SJSA1 (cell line): ENCODE measurements around the gene PDPK1. TPM values are rescaled to one million over a fixed set of nuclear protein-coding genes. Genes with fewer than 3 reads are reported as not detected.

ENCODE experiments used
- DNase-seq, 2 experiments: peaks; one replicate each; pipeline ENCODE4 v3.0.0-alpha.2; 2015 to 2020; ENCODE audit warnings: low spot score in 2 of 2, low read depth in 1 of 2
- H3K27ac ChIP-seq: fragments of 250-450 bp; sonication (Bioruptor Pico); 2 replicates; pipeline ENCODE4 v1.5.1; 2020; ENCODE audit warnings: mild to moderate bottlenecking, moderate library complexity
- H3K27me3 ChIP-seq: fragments of 250-450 bp; sonication (Bioruptor Pico); replicated peaks from 2 replicates; pipeline ENCODE4 v1.5.1; 2020; ENCODE audit warnings: mild to moderate bottlenecking, moderate library complexity
- H3K36me3 ChIP-seq: fragments of 250-450 bp; sonication (Bioruptor Pico); 2 replicates; pipeline ENCODE4 v1.5.1; 2020; ENCODE audit warnings: mild to moderate bottlenecking
- H3K4me1 ChIP-seq: fragments of 250-450 bp; sonication (Bioruptor Pico); replicated peaks from 2 replicates; pipeline ENCODE4 v1.6.1; 2021; ENCODE audit warnings: mild to moderate bottlenecking
- H3K4me3 ChIP-seq: fragments of 250-450 bp; sonication (Bioruptor Pico); 2 replicates; pipeline ENCODE4 v1.5.1; 2020; ENCODE audit warnings: mild to moderate bottlenecking
- H3K9me3 ChIP-seq: fragments of 250-450 bp; sonication (Bioruptor Pico); replicated peaks from 2 replicates; pipeline ENCODE4 v1.5.1; 2020; ENCODE audit warnings: mild to moderate bottlenecking
- total RNA-seq: library from RNA; depleted of rRNA; stranded (reverse); fragments of >200 nt; shearing (Covaris generic); gene quantifications from 2 replicates; pipeline ENCODE4 v1.2.3, GENCODE V29; 2014

The PDPK1 gene
- total RNA-seq, 1 experiment from 2014 or later: 20.3 TPM

DNA sequence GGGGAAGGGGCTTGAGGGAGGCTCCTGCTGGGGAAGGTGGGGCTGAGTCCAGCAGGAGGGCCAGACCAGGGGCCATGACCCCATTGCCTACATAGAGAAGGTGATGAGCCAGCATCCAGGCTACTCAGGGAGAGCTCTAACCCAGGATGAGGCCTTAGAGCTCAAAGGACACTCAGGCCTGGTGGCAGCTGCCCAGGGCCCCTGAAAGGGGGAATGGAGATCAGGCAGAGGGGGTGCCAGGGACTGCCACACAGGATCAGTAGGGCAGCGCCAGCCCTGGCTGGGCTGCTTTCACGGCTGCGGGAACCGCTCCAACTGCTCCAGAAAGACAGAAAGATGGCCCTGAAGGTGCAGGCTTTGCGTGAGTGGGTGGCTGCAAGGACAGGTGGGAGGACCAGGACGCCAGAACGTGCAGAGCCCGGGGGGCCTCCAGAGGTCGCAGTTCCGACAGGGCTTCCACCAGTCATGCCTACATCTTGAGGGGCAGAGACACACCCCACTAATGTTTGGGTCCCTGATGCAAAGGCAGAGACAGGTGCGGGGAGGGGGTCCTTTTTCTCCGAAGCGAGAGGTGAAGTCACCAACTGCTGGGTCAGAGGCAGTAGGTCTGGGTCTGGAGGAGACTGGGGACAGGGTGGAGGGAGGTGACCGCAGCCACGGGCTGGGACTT is 25.0 kb upstream of the PDPK1 start:
- Histone ChIP-seq H3K9me3 (no peaks in the 10 kb centered on the region; the same call in 1 of the 2 replicates), H3K4me1 (peaks cover 30% of the 10 kb centered on the region), H3K4me3 (peak overlapping the region; percentile 96), H3K36me3 (peaks cover 27% of the 10 kb centered on the region), H3K27ac (no peak overlapping the region), H3K27me3 (no peaks in the 10 kb centered on the region)
- no peak for DNase-seq

- Histone ChIP-seq H3K9me3 (no peaks in the 10 kb centered on the region; the same call in 1 of the 2 replicates), H3K4me1 (peaks cover 30% of the 10 kb centered on the region), H3K27me3 (no peaks in the 10 kb centered on the region), H3K36me3 (peaks cover 27% of the 10 kb centered on the region), H3K27ac (peak within 1 kb of the TSS; percentile 98), H3K4me3 (peak within 1 kb of the TSS; percentile 96)
- DNase-seq: peak; percentile 70 to 89
These were observed 24.2 kb upstream of the PDPK1 start, which contains the start of gene ATP6V0C for GRCh38 chr16:2513405-2514332. ATP6V0C (plus strand) TSS chr16:2513952; CDS start chr16:2514104, 152 bp downstream.

DNA sequence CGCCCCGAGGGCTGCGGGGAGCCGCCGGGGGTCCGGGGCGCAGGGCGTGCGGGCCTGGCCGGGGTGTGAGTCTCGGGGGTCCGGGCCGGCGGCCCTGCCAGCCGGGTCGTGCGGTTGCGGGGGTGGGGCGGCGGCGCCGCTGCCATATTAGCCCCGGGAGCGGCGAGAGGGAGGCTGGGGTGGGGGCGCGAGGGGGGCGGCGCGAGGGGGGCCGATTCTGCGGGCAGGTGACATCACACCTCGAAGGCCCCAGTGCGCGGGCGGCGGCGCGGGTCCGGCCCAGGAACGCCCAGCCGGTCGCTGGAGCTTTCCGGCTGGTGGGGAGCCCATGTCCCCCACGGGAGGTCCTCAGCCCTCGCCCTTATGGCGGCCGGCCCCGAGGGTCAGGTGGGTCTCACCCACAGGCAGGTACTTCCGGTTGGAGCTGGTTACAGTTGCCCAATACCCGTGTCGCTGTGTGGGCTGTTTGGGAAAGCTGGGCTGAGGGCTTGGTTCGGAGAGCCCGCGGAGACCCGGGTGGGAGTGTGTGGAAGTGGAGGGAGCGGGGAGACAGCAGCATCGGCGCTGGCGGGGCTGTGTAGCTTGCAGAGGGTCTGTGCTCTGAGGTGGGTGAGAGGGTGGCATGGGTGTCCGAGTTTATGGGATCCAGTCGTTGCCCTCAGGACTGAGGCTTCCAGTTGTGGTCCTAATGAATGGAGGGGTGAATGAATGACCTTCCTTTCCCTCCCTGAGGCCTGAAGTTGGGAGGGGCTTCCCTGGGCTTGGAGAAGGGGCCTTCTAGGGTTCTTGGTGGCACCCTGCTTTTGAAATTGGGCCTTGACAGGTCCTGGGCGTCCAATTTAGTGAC is 23.3 kb upstream of the PDPK1 start:
- Histone ChIP-seq H3K27me3 (no peaks in the 10 kb centered on the region), H3K27ac (peak overlapping the region; percentile 98), H3K36me3 (peaks cover 36% of the 10 kb centered on the region), H3K4me1 (peaks cover 37% of the 10 kb centered on the region), H3K9me3 (no peaks in the 10 kb centered on the region; the same call in 1 of the 2 replicates), H3K4me3 (peak overlapping the region; percentile 96)
- DNase-seq: peak in 1 of 2 experiments; percentile 44

DNA sequence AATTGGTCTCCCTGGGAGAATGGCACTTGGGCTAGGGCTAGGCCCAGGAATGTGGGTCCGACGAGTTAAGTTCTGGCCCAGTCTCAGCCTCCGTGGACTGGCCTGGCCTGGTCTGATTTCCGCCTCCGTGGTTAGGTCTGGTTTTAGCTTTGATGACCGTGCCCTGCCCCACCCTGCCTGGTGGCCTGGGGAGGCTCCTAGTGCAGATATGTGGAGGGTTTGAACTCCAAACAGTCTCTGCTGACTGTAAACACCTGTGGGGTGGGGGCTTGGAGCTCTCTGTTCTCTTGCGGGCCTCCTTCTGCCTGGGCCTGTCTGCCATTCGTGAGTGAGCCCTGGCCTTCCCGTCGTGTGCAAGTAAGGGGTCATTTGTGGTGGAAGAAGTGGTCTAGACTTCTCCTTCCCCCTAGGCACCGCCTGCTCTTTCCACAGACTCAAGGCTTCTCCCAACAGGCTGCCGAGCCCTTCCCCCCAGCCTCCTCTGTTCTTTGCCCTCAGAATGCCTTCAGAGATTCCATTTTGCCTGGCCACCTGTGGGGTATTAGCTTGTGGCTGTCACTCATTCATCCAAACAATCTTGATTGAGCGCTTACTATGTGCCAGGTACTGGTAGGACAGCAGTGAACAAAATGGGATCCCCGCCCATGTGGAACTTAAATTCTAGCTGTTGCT is 22.5 kb upstream of the PDPK1 start:
- Histone ChIP-seq H3K4me1 (peaks cover 41% of the 10 kb centered on the region), H3K27ac (0 out of 2 replicates have a peak overlapping the region, but pooled peaks have one; percentile 48)

DNA sequence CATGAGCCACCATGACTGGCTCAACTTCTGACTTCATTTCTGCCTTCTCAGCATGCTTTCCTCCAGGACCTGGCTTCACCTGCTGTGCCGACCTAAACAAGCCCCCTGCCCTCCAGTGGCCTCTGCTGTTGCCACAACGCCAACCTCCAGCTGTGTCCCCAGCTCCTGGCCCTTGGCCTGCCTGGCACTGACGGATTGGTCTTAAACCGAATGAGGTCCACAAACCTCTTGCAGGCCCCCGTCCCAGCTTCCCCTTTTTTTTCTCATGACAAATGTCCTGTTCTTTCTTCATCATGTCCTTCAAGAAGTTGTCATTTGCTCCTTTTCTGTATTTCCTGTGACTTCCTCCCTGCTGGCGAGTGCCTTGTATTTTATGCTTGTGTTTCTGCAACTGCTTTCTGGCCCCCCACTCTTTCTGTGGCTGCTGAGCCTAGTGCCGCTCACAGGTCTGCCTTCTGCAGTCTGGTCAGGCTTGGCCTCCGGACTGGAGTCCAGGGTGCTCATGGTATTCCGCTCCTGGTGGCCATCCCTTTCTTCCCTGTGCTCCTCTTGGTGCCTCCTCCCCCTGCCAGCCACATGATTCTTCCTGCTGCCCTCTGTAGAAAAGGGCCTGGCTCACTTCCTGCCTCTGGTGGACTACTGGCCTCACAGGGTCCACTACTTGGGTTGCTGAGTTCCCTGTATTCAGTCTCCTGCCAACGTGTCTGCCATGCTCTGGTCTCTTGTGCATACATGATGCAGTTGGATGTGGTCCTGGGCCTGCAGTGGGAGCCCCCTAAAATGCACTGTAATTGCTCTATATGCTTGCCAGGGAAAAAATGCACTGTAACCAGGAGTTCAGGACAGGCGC is 21.2 kb upstream of the PDPK1 start:
- no peaks in the 10 kb centered on the region; the same call in 1 of the 2 replicates for H3K9me3 ChIP-seq
- H3K4me3 ChIP-seq: no peak overlapping the region
- no peaks in the 10 kb centered on the region for H3K27me3 ChIP-seq
- DNase-seq: peak in 1 of 2 experiments; percentile 45
- H3K27ac ChIP-seq: no peak overlapping the region
- H3K36me3 ChIP-seq: peaks cover 45% of the 10 kb centered on the region
- H3K4me1 ChIP-seq: peaks cover 43% of the 10 kb centered on the region

More for the DNA sequence above, 22.5 kb upstream of the PDPK1 start:
- no peaks in the 10 kb centered on the region for H3K27me3 ChIP-seq
- H3K9me3 ChIP-seq: no peaks in the 10 kb centered on the region; the same call in 1 of the 2 replicates
- peaks cover 37% of the 10 kb centered on the region for H3K36me3 ChIP-seq
- H3K4me3 ChIP-seq: peak overlapping the region; percentile 96
- DNase-seq: peak in 1 of 2 experiments; percentile 45

DNA sequence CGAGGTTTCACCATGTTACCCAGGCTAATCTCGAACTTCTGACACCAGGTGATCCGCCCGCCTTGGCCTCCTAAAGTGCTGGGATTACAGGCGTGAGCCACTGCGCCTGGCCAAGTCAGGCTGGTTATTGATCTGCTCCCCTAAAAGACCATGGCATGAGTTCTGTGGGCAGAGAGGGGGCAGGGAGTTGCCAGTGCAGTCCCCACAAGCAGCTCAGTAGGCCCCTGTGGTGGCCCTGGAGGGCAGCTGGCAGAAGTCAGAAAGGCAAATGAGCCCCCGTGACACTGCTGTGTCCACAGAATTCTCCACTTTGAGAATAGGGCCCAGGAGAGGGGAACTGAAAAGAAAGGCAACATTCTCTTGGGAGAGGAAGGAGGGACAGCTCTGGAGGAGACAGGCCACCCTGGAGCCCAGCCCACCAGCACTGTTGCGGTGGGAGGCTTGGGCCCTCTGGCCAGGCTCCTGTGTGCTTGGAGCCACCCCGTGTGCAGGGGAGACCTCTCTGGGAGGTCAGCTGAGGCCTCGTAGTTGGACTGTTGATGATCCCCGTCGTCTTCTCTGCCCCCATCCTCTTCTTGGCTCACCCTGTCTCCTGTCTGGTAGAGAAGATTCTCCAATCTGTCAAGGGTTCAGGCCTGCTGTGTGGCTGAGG is 19.7 kb upstream of the PDPK1 start:
- no peak for DNase-seq
- no peak overlapping the region for H3K27ac ChIP-seq
- H3K36me3 ChIP-seq: peaks cover 53% of the 10 kb centered on the region
- no peaks in the 10 kb centered on the region for H3K27me3 ChIP-seq
- peaks cover 42% of the 10 kb centered on the region for H3K4me1 ChIP-seq
- no peaks in the 10 kb centered on the region; the same call in 1 of the 2 replicates for H3K9me3 ChIP-seq
- H3K4me3 ChIP-seq: no peak overlapping the region

GRCh38 chr16:2518823-2519710 is 18.8 kb upstream of the PDPK1 start:
- Histone ChIP-seq H3K27ac (no peak overlapping the region), H3K36me3 (peaks cover 57% of the 10 kb centered on the region), H3K27me3 (no peaks in the 10 kb centered on the region), H3K4me1 (peaks cover 36% of the 10 kb centered on the region), H3K9me3 (no peaks in the 10 kb centered on the region), H3K4me3 (no peak overlapping the region)
- peak in 1 of 2 experiments; percentile 43 for DNase-seq

- no peaks in the 10 kb centered on the region for H3K27me3 ChIP-seq
- DNase-seq: no peak
- no peak overlapping the region for H3K27ac ChIP-seq
- H3K4me1 ChIP-seq: peaks cover 33% of the 10 kb centered on the region
- peak overlapping the region; percentile 60 for H3K4me3 ChIP-seq
- peaks cover 58% of the 10 kb centered on the region for H3K36me3 ChIP-seq
- no peaks in the 10 kb centered on the region for H3K9me3 ChIP-seq
These were observed 18.1 kb upstream of the PDPK1 start for GRCh38 chr16:2519711-2520080.

DNA sequence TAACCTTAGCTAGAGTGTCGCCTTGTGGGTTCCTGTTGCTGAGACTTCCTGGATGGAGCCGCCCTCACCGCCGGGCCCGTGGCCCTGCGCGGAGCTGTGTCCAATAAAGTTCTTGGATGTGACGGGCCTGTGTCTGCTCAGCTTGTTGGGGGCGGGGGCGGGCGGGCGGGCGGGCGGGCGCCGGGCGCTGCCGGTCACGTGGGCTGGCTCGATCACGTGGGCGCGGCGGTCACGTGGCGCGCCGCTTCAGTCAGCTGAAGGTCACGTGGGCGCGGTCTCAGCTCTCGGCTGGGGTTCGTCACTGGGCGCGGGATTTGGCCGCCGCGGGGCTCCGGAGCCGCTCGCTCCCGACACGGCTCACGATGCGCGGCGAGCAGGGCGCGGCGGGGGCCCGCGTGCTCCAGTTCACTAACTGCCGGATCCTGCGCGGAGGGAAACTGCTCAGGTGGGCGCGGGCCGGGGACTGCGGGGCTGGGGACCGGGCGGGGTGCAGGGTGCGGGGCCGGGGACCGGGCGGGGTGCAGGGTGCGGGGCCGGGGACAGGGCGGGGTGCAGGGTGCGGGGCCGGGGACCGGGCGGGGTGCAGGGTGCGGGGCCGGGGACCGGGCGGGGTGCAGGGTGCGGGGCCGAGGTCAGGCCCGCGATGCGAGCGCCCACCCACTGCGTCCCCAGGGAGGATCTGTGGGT is 17.6 kb upstream of the PDPK1 start, which contains the start of gene AMDHD2:
TSS of gene AMDHD2 (plus strand) at position 275 of the 687 bp plus-strand sequence. CDS start at position 363, 88 bp downstream.
- peaks cover 28% of the 10 kb centered on the region for H3K4me1 ChIP-seq
- peak within 1 kb of the TSS; percentile 60 for H3K4me3 ChIP-seq
- H3K36me3 ChIP-seq: peaks cover 61% of the 10 kb centered on the region
- no peaks in the 10 kb centered on the region for H3K9me3 ChIP-seq
- DNase-seq: peak; percentile 55 to 90
- no peak within 1 kb of the TSS; the same call in 1 of the 2 replicates for H3K27ac ChIP-seq
- H3K27me3 ChIP-seq: no peaks in the 10 kb centered on the region

GRCh38 chr16:2520784-2521531 is 16.9 kb upstream of the PDPK1 start:
- peaks cover 62% of the 10 kb centered on the region for H3K36me3 ChIP-seq
- peak in 1 of 2 experiments; percentile 46 for DNase-seq

More at GRCh38 chr16:2520784-2521531, 16.9 kb upstream of the PDPK1 start:
- H3K4me1 ChIP-seq: peaks cover 23% of the 10 kb centered on the region
- no peaks in the 10 kb centered on the region for H3K9me3 ChIP-seq
- no peaks in the 10 kb centered on the region for H3K27me3 ChIP-seq
- peak overlapping the region; percentile 60 for H3K4me3 ChIP-seq
- no peak overlapping the region for H3K27ac ChIP-seq
